Spleen (tissue), 11 donors: ENCODE data around the gene SYCP2. TPM values are rescaled to one million over a fixed set of nuclear protein-coding genes. Genes with fewer than 3 reads are reported as not detected.
"Not testable (repeated sequence)": the region's sequence is repeated elsewhere in the genome, so short reads cannot be mapped to it uniquely, and the experiment has no call there.

ENCODE experiments used
- DNase-seq: peaks from one replicate; pipeline ENCODE4 v3.0.0-alpha.2; 2020
- H3K27ac ChIP-seq, 8 donors: fragments of 200-600 bp; sonication (generic) in 7 of 8; 1 replicate in 4 of 8; 2 replicates in 4 of 8; pipeline versions ENCODE4 v1.5.0 to v1.8.0; 2016 to 2021; ENCODE audit warnings: inconsistent platforms in 4 of 8, mild to moderate bottlenecking in 4 of 8, moderate library complexity in 1 of 8
- H3K27me3 ChIP-seq, 7 donors: fragments of 200-600 bp; sonication (generic) in 6 of 7; replicated peaks in 1 of 7; 1 replicate in 4 of 7; 2 replicates in 3 of 7; pipeline versions ENCODE4 v1.5.0 to v1.8.0; 2016 to 2021; ENCODE audit warnings: inconsistent platforms in 3 of 7, mild to moderate bottlenecking in 1 of 7
- H3K36me3 ChIP-seq, 6 donors: fragments of 200-600 bp; sonication (generic) in 5 of 6; 1 replicate in 4 of 6; 2 replicates in 2 of 6; pipeline versions ENCODE4 v1.5.0 to v1.8.0; 2016 to 2021; ENCODE audit warnings: inconsistent platforms in 2 of 6
- H3K4me1 ChIP-seq, 6 donors: fragments of 200-600 bp; sonication (generic) in 5 of 6; 1 replicate in 3 of 6; 2 replicates in 3 of 6; pipeline versions ENCODE4 v1.5.0 to v1.8.0; 2016 to 2021; ENCODE audit warnings: inconsistent platforms in 3 of 6
- H3K4me3 ChIP-seq, 8 donors: fragments of 200-600 bp; sonication (generic) in 7 of 8; 1 replicate in 4 of 8; 2 replicates in 4 of 8; pipeline versions ENCODE4 v1.5.0 to v1.8.0; 2016 to 2021; ENCODE audit warnings: inconsistent platforms in 4 of 8, mild to moderate bottlenecking in 4 of 8, moderate library complexity in 2 of 8
- H3K9me3 ChIP-seq, 8 donors: fragments of 200-600 bp; sonication (generic) in 7 of 8; 1 replicate in 4 of 8; 2 replicates in 4 of 8; pipeline versions ENCODE4 v1.5.0 to v1.8.0; 2016 to 2021; ENCODE audit warnings: inconsistent platforms in 4 of 8
- POLR2A ChIP-seq, 3 donors: fragments of 450-650 bp; IDR thresholded peaks; one replicate each; pipeline ENCODE4 v1.5.1; 2017; ENCODE audit warnings: antibody characterized with exemption in 3 of 3, mild to moderate bottlenecking in 1 of 3
- POLR2AphosphoS5 ChIP-seq, 3 donors: sonication (generic); formaldehyde crosslinking; IDR thresholded peaks; one replicate each; pipeline ENCODE4 v1.5.1; 2017; ENCODE audit warnings: antibody characterized with exemption in 3 of 3
- WGBS, 5 donors: extraction: QIAGEN DNeasy Blood & Tissue Kit in 3 of 5; methylation state at CpG; one replicate each; pipeline versions ENCODE4 v1.1.5 to v1.1.7; 2013 to 2018; 5-methylcytosine and 5-hydroxymethylcytosine counted together
- intact Hi-C: fragments of 100-400 bp; cut with DNase I; formaldehyde crosslinking; loops from one replicate; pipeline ENCODE4 v1.15.0; 2023; ENCODE audit warnings: low total_unique reads
- polyA plus RNA-seq, 3 donors: library from polyadenylated mRNA; stranded (reverse); fragments of 200-250 nt; gene quantifications; one replicate each; pipeline ENCODE4 v1.2.1, GENCODE V29; 2013
- total RNA-seq, 7 donors: library from RNA; depleted of rRNA in 3 of 7; stranded (reverse); fragments of >200 nt in 3 of 7; fragmentation: NEBNext Ultra II Directional in 4 of 7; extraction: Animal tissue kit (Norgen Biotek cat#: 25700) in 4 of 7; gene quantifications; one replicate each; pipeline versions ENCODE4 v1.1.0 to v1.2.1, GENCODE V29; 2016 to 2021
- TF ChIP-seq, protein P1 (sequence below), 11 experiments: fragments of 200-600 bp in 7 of 11; fragments of 450-650 bp in 4 of 11; sonication (generic) in 4 of 11; IDR thresholded peaks in 8 of 11; conservative IDR thresholded peaks in 3 of 11; 1 replicate in 7 of 11; 2 replicates in 4 of 11; pipeline versions ENCODE4 v1.4.0 to v1.8.0; 2016 to 2021; ENCODE audit warnings: antibody characterized with exemption in 11 of 11, inconsistent platforms in 4 of 11, mild to moderate bottlenecking in 1 of 11
- donor health status: healthy with polysubstance abuse.
- donor health status: DM: no; HTN: no; CAD: no; lungs with moderate emphysema.
- donor health status: DM: no; HTN: no; CAD: no.
- donor health status: Bipolar disorder and iron deficiency.
- donor health status: healthy.
- donor health status: DM: no; HTN: no; CAD: no.
- donor health status: DM: yes; HTN: yes; CAD: no.

The SYCP2 gene
- total and polyA plus RNA-seq, 10 donors = 1.5 to 9.1 (median 4.9) TPM

DNA sequence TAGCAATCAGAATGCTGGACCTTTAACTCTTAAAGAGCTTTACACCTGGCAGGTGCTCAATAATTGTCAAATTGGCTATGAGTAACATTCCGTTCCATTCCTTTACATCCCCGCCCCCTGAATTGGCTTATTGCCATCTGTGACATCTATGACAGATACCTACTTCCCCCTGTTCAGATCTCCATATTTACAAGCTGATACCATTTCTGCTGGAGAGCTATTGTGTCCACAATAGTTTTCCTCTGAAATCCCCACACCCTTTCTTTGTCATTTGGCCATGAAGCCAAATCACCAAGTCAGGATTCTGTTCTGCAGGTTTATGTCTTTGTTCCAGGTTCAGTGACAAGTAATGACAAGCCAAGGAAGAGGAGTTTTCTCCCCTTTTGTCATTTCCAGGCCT lies 28.0 kb upstream of the SYCP2 start:
- intact Hi-C loops = loop anchor here (10.0 kb wide), 1 partner anchor 303 kb away; no protein-coding TSS in a partner anchor
- TF ChIP-seq POLR2A (IDR thresholded peaks at IDR 0.05) (no peak), POLR2AphosphoS5 (IDR thresholded peaks at IDR 0.05) (no peak)
- TF ChIP-seq, protein P1, sequence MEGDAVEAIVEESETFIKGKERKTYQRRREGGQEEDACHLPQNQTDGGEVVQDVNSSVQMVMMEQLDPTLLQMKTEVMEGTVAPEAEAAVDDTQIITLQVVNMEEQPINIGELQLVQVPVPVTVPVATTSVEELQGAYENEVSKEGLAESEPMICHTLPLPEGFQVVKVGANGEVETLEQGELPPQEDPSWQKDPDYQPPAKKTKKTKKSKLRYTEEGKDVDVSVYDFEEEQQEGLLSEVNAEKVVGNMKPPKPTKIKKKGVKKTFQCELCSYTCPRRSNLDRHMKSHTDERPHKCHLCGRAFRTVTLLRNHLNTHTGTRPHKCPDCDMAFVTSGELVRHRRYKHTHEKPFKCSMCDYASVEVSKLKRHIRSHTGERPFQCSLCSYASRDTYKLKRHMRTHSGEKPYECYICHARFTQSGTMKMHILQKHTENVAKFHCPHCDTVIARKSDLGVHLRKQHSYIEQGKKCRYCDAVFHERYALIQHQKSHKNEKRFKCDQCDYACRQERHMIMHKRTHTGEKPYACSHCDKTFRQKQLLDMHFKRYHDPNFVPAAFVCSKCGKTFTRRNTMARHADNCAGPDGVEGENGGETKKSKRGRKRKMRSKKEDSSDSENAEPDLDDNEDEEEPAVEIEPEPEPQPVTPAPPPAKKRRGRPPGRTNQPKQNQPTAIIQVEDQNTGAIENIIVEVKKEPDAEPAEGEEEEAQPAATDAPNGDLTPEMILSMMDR (IDR thresholded peaks at IDR 0.05 in 8 of 11, conservative IDR thresholded peaks at IDR 0.05 in 3 of 11) = no peak
- Histone ChIP-seq H3K27ac (no peak overlapping the region), H3K4me3 (no peak overlapping the region), H3K27me3 (no peaks in the 10 kb centered on the region), H3K36me3 (peaks cover 0 to 17% (median 0%) of the 10 kb centered on the region in 6 donors), H3K9me3 (no peaks in the 10 kb centered on the region), H3K4me1 (no peaks in the 10 kb centered on the region)
- DNase-seq = no peak
- WGBS, 5 donors = 73 to 89% (median 86%) methylated on average over 2 of the region's 2 CpGs

DNA sequence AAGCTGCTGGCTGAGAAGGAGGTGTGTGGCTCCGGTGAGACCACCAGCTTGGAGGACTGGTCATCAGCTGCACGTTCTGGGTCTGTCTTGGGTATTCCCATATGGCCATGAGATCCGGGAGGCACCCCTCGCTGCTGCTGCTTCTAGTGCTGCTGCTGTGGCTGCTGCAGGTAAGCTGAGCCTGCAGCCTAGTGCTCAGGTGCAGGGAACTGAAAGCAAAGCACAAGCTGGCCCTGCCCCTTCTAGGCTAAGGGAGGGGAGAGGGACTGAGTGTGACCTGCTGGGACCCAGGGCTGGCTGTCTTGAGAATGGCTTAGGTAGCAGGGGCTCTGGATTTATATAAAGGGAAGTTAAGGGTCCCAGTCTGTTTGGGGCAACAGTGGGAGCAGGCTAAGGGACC lies 25.2 kb upstream of the SYCP2 start:
- Histone ChIP-seq H3K27ac (no peak overlapping the region), H3K36me3 (peaks cover 0 to 17% (median 0%) of the 10 kb centered on the region in 6 donors), H3K27me3 (no peaks in the 10 kb centered on the region), H3K4me1 (no peaks in the 10 kb centered on the region), H3K4me3 (no peak overlapping the region), H3K9me3 (no peaks in the 10 kb centered on the region)
- DNase-seq = no peak
- WGBS, 5 donors = 89 to 98% (median 91%) methylated on average over 4 of the region's 4 CpGs
- intact Hi-C loops = no loop called here
- TF ChIP-seq, protein P1 (IDR thresholded peaks at IDR 0.05 in 8 of 11, conservative IDR thresholded peaks at IDR 0.05 in 3 of 11) = no peak
- TF ChIP-seq POLR2A (IDR thresholded peaks at IDR 0.05) = no peak
- TF ChIP-seq POLR2AphosphoS5 (IDR thresholded peaks at IDR 0.05) = no peak

- WGBS, 5 donors = 78 to 89% (median 88%) methylated on average over 5 of the region's 5 CpGs
- no peak for TF ChIP-seq POLR2AphosphoS5 (IDR thresholded peaks at IDR 0.05)
- TF ChIP-seq, protein P1 (IDR thresholded peaks at IDR 0.05 in 8 of 11, conservative IDR thresholded peaks at IDR 0.05 in 3 of 11) = no peak
- TF ChIP-seq POLR2A (IDR thresholded peaks at IDR 0.05) = no peak
- H3K27ac ChIP-seq = no peak within 1 kb of the TSS
These were observed 24.7 kb upstream of the SYCP2 start, which contains the start of gene CDH26 for GRCh38 chr20:59958123-59958522. Gene CDH26 (plus strand): TSS chr20:59958423. CDS start chr20:59958727, 304 bp downstream.

GRCh38 chr20:59957568-59957967 lies 24.1 kb upstream of the SYCP2 start:
- H3K27me3 ChIP-seq, intact Hi-C loops, DNase-seq: not testable (repeated sequence)

More at GRCh38 chr20:59958123-59958522, 24.7 kb upstream of the SYCP2 start, which contains the start of gene CDH26:
- Histone ChIP-seq H3K4me1 (no peaks in the 10 kb centered on the region), H3K4me3 (no peak within 1 kb of the TSS), H3K36me3 (peaks cover 0 to 17% (median 0%) of the 10 kb centered on the region in 6 donors), H3K9me3 (no peaks in the 10 kb centered on the region), H3K27me3 (no peaks in the 10 kb centered on the region)
- intact Hi-C loops = no loop called here
- no peak for DNase-seq

More at GRCh38 chr20:59957568-59957967, 24.1 kb upstream of the SYCP2 start:
- H3K36me3 ChIP-seq = peaks cover 0 to 18% (median 0%) of the 10 kb centered on the region in 6 donors
- H3K9me3 ChIP-seq, H3K27ac ChIP-seq, H3K4me1 ChIP-seq, H3K4me3 ChIP-seq: not testable (repeated sequence)
